ENCODE data around the gene SYCE3. TPM values are rescaled to one million over a fixed set of nuclear protein-coding genes. Genes with fewer than 3 reads are reported as not detected.

Gene SYCE3
- polyA plus RNA-seq, 1 of the 3 experiments (the other 2 are of a cell fraction), result 3.6 TPM

GRCh38 chr22:50516068-50516467 is 46.7 kb downstream of the SYCE3 start (continued):
- TF ChIP-seq RXRA (IDR thresholded peaks at IDR 0.05; ENCODE audit: borderline replicate concordance, low read depth) (no peak), MAX (IDR thresholded peaks at IDR 0.05; ENCODE audit: low read depth) (no peak), ELF1 (IDR thresholded peaks at IDR 0.05) (no peak), MEF2A (IDR thresholded peaks at IDR 0.05; ENCODE audit: borderline replicate concordance, low read depth) (no peak)
- TF ChIP-seq, protein P1, sequence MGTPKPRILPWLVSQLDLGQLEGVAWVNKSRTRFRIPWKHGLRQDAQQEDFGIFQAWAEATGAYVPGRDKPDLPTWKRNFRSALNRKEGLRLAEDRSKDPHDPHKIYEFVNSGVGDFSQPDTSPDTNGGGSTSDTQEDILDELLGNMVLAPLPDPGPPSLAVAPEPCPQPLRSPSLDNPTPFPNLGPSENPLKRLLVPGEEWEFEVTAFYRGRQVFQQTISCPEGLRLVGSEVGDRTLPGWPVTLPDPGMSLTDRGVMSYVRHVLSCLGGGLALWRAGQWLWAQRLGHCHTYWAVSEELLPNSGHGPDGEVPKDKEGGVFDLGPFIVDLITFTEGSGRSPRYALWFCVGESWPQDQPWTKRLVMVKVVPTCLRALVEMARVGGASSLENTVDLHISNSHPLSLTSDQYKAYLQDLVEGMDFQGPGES (IDR thresholded peaks at IDR 0.05; ENCODE audit: low read depth, low read length), result no peak

GRCh38 chr22:50513175-50513574 is 49.5 kb downstream of the SYCE3 start:
- ChIA-PET POLR2A (no interaction called here), CTCF (interaction anchor here (0.6 to 1.0 kb wide), 2 partner anchors 12 to 16 kb away, joined by 3 to 4 read pairs; partner anchors contain the start of gene SCO2)
- DNase-seq, result no peak
- Histone ChIP-seq H3K36me3 (replicated peaks in 1 of 2; ENCODE audit: control insufficient read depth in 1 of 2, insufficient read depth in 2 of 2, low read length in 1 of 2) (peaks cover 0 to 13% of the 10 kb centered on the region in 2 experiments), H3K4me3 (ENCODE audit: low read depth in 2 of 2, low read length in 1 of 2) (no peak overlapping the region), H3K4me2 (no peak overlapping the region), H3K9me2 (no peaks in the 10 kb centered on the region), H4K20me1 (ENCODE audit: insufficient read depth) (0 out of 2 replicates have a peak, but pooled peaks cover 4% of the 10 kb centered on the region), H3K9ac (no peak overlapping the region), H3K27me3 (ENCODE audit: insufficient read depth) (no peaks in the 10 kb centered on the region), H3F3A (replicated peaks; ENCODE audit: insufficient read depth) (peaks cover 6% of the 10 kb centered on the region), H3K27ac (ENCODE audit: low read depth in 2 of 2, low read length in 1 of 2) (no peak overlapping the region), H3K4me1 (ENCODE audit: control insufficient read depth in 1 of 2, insufficient read depth in 2 of 2, low read depth in 1 of 2, low read length in 1 of 2) (peaks cover 3 to 7% of the 10 kb centered on the region in 2 experiments; a peak in 3 of 4 replicates), H3K79me2 (ENCODE audit: insufficient read depth) (peaks cover 85% of the 10 kb centered on the region), H3K9me3 (no peaks in the 10 kb centered on the region), H2AFZ (ENCODE audit: low read depth) (no peak overlapping the region)
- WGBS (ENCODE audit: low lambda C conversion rate), result 92% methylated on average over 4 of the region's 15 CpGs
- TF ChIP-seq FOXM1 (IDR thresholded peaks at IDR 0.05; ENCODE audit: low read depth) (no peak), SMC3 (IDR thresholded peaks at IDR 0.05; ENCODE audit: low read depth, low read length) (no peak)

DNA sequence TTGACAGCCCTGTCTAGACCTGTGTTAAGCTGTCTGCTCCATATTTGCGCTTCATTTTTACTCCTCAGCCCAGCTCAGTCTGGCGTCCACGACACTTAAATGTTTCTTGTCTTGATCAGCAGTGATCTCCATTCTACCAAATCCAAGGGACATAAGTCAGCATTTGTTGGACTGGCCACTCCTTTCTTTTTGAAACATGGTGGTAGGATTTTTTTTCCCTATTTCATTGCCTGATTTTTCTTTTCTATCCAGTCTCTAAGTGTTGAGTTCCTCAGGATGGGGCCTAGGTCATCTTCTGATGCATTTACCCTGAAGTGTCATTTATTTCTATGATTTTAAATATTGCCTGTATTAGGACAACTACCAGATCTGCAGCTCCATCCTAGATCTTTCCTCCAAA is 53.8 kb downstream of the SYCE3 start:
- Histone ChIP-seq H3K9me2 (no peaks in the 10 kb centered on the region), H3K79me2 (ENCODE audit: insufficient read depth) (peaks cover 81% of the 10 kb centered on the region), H3K27ac (ENCODE audit: low read depth in 2 of 2, low read length in 1 of 2) (peak overlapping the region; percentile 69 to 83; a peak in 3 of 4 replicates), H4K20me1 (ENCODE audit: insufficient read depth) (0 out of 2 replicates have a peak, but pooled peaks cover 4% of the 10 kb centered on the region), H3K4me1 (ENCODE audit: control insufficient read depth in 1 of 2, insufficient read depth in 2 of 2, low read depth in 1 of 2, low read length in 1 of 2) (peaks cover 7 to 14% of the 10 kb centered on the region in 2 experiments; a peak in 3 of 4 replicates), H2AFZ (ENCODE audit: low read depth) (peak overlapping the region; percentile 66; the same call in 1 of the 2 replicates), H3K9ac (peak overlapping the region; percentile 77), H3K4me2 (peak overlapping the region; percentile 96), H3K36me3 (replicated peaks in 1 of 2; ENCODE audit: control insufficient read depth in 1 of 2, insufficient read depth in 2 of 2, low read length in 1 of 2) (peaks cover 0 to 7% of the 10 kb centered on the region in 2 experiments), H3F3A (replicated peaks; ENCODE audit: insufficient read depth) (peaks cover 6% of the 10 kb centered on the region), H3K27me3 (ENCODE audit: insufficient read depth) (no peaks in the 10 kb centered on the region), H3K9me3 (no peaks in the 10 kb centered on the region), H3K4me3 (ENCODE audit: low read depth in 2 of 2, low read length in 1 of 2) (peak overlapping the region; percentile 79 to 85)
- ChIA-PET POLR2A (interaction anchor here (2.0 kb wide), 1 partner anchor 17 kb away, joined by 11 read pairs; the partner anchor contains the start of gene SCO2), CTCF (interaction anchor here (2.6 to 3.1 kb wide), 3 partner anchors 11 to 54 kb away, joined by 12 to 20 read pairs (median 14); partner anchors contain the start of genes SCO2 and SYCE3)
- TF ChIP-seq JUND (IDR thresholded peaks at IDR 0.05), result no peak
- no peak for TF ChIP-seq NRF1 (IDR thresholded peaks at IDR 0.05; ENCODE audit: low read depth, low read length)
- no peak for TF ChIP-seq ZBTB33 (IDR thresholded peaks at IDR 0.05; ENCODE audit: borderline replicate concordance, low read depth)
- no peak for TF ChIP-seq CHD2 (IDR thresholded peaks at IDR 0.05; ENCODE audit: low read length, partially characterized antibody)
- TF ChIP-seq, protein P2, sequence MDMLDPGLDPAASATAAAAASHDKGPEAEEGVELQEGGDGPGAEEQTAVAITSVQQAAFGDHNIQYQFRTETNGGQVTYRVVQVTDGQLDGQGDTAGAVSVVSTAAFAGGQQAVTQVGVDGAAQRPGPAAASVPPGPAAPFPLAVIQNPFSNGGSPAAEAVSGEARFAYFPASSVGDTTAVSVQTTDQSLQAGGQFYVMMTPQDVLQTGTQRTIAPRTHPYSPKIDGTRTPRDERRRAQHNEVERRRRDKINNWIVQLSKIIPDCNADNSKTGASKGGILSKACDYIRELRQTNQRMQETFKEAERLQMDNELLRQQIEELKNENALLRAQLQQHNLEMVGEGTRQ (IDR thresholded peaks at IDR 0.05; ENCODE audit: borderline replicate concordance, low read depth, low read length), result no peak
- TF ChIP-seq MAX (IDR thresholded peaks at IDR 0.05; ENCODE audit: low read depth), result no peak
- TF ChIP-seq, protein P1 (IDR thresholded peaks at IDR 0.05; ENCODE audit: low read depth, low read length), result no peak
- no peak for TF ChIP-seq FOXJ3 (CRISPR knock-in tag; IDR thresholded peaks at IDR 0.05)
- no peak for TF ChIP-seq NFIC (IDR thresholded peaks at IDR 0.05; ENCODE audit: borderline replicate concordance)
- no peak for TF ChIP-seq SMC3 (IDR thresholded peaks at IDR 0.05; ENCODE audit: low read depth, low read length)
- no peak for TF ChIP-seq EP300 (IDR thresholded peaks at IDR 0.05; ENCODE audit: borderline replicate concordance in 1 of 2, low read depth in 1 of 2, low read length in 1 of 2)
- no peak for TF ChIP-seq GATA2 (CRISPR knock-in tag; IDR thresholded peaks at IDR 0.05)
- no peak for TF ChIP-seq MXI1 (IDR thresholded peaks at IDR 0.05; ENCODE audit: low read depth, low read length)
- TF ChIP-seq RFX5 (IDR thresholded peaks at IDR 0.05; ENCODE audit: low read length), result no peak
- TF ChIP-seq RAD21 (IDR thresholded peaks at IDR 0.05; ENCODE audit: low read length), result no peak
- no peak for TF ChIP-seq TAF1 (IDR thresholded peaks at IDR 0.05; ENCODE audit: borderline replicate concordance, low read depth, low read length)
- WGBS (ENCODE audit: low lambda C conversion rate), result 3% methylated on average over 3 of the region's 3 CpGs
- DNase-seq, result no peak
